ENCODE data around the gene CNTNAP1. TPM values are rescaled to one million over a fixed set of nuclear protein-coding genes. Genes with fewer than 3 reads are reported as not detected.
A peak's percentile ranks its signal among the peaks of the same experiment; 100 is the strongest.

CNTNAP1 gene
- total RNA-seq, 1 donor = 19.2 TPM

- Histone ChIP-seq H3K4me1 (ENCODE audit: insufficient read depth, low read length) (peaks cover 48% of the 10 kb centered on the region), H3K27ac (ENCODE audit: low read depth, low read length) (peak overlapping the region; percentile 80), H3K4me3 (ENCODE audit: insufficient read depth, low read length) (peak overlapping the region; percentile 68), H3K36me3 (ENCODE audit: insufficient read depth, low read length) (no peaks in the 10 kb centered on the region), H2AFZ (ENCODE audit: low read length) (peak overlapping the region; percentile 92), H3K4me2 (ENCODE audit: insufficient read depth, low read length) (peak overlapping the region; percentile 83), H4K20me1 (ENCODE audit: insufficient read depth, low read length) (peaks cover 21% of the 10 kb centered on the region), H3K9me3 (ENCODE audit: low read depth, low read length) (no peaks in the 10 kb centered on the region), H3K27me3 (ENCODE audit: insufficient read depth, low read length) (no peaks in the 10 kb centered on the region), H3K79me2 (ENCODE audit: insufficient read depth, low read length) (peaks cover 21% of the 10 kb centered on the region)
- peak; percentile 67 for TF ChIP-seq CTCF (IDR thresholded peaks at IDR 0.05; ENCODE audit: extremely low read depth, low read depth, low read length)
- peak; percentile 98 for DNase-seq (ENCODE audit: insufficient read length, low spot score, missing footprints)
Observed at GRCh38 chr17:42679492-42680330, 2.6 kb upstream of the CNTNAP1 start.

- H3K4me3 ChIP-seq (ENCODE audit: insufficient read depth, low read length) = peak overlapping the region; percentile 68
- H3K27ac ChIP-seq (ENCODE audit: low read depth, low read length) = peak overlapping the region; percentile 80
- H3K27me3 ChIP-seq (ENCODE audit: insufficient read depth, low read length) = no peaks in the 10 kb centered on the region
- H3K4me2 ChIP-seq (ENCODE audit: insufficient read depth, low read length) = peak overlapping the region; percentile 83
- peaks cover 44% of the 10 kb centered on the region for H3K4me1 ChIP-seq (ENCODE audit: insufficient read depth, low read length)
- peak overlapping the region; percentile 92 for H2AFZ ChIP-seq (ENCODE audit: low read length)
- H3K36me3 ChIP-seq (ENCODE audit: insufficient read depth, low read length) = peaks cover 5% of the 10 kb centered on the region
- TF ChIP-seq CTCF (IDR thresholded peaks at IDR 0.05; ENCODE audit: extremely low read depth, low read depth, low read length) = no peak
- peaks cover 14% of the 10 kb centered on the region for H3K79me2 ChIP-seq (ENCODE audit: insufficient read depth, low read length)
- peaks cover 19% of the 10 kb centered on the region for H4K20me1 ChIP-seq (ENCODE audit: insufficient read depth, low read length)
- H3K9me3 ChIP-seq (ENCODE audit: low read depth, low read length) = no peaks in the 10 kb centered on the region
- DNase-seq (ENCODE audit: insufficient read length, low spot score, missing footprints) = peak; percentile 79
Observed at GRCh38 chr17:42680331-42680808, 2.0 kb upstream of the CNTNAP1 start.

GRCh38 chr17:42682722-42683403, 532 bp downstream of the CNTNAP1 start:
- Histone ChIP-seq H3K27ac (ENCODE audit: low read depth, low read length) (peak overlapping the region; percentile 38), H3K9me3 (ENCODE audit: low read depth, low read length) (no peaks in the 10 kb centered on the region), H3K79me2 (ENCODE audit: insufficient read depth, low read length) (no peaks in the 10 kb centered on the region), H3K4me3 (ENCODE audit: insufficient read depth, low read length) (peak overlapping the region; percentile 82), H3K27me3 (ENCODE audit: insufficient read depth, low read length) (no peaks in the 10 kb centered on the region), H3K4me2 (ENCODE audit: insufficient read depth, low read length) (peak overlapping the region; percentile 89), H2AFZ (ENCODE audit: low read length) (peak overlapping the region; percentile 85), H3K36me3 (ENCODE audit: insufficient read depth, low read length) (peaks cover 5% of the 10 kb centered on the region), H3K4me1 (ENCODE audit: insufficient read depth, low read length) (peaks cover 37% of the 10 kb centered on the region), H4K20me1 (ENCODE audit: insufficient read depth, low read length) (peaks cover 8% of the 10 kb centered on the region)
- TF ChIP-seq CTCF (IDR thresholded peaks at IDR 0.05; ENCODE audit: extremely low read depth, low read depth, low read length) = no peak
- peak; percentile 99 for DNase-seq (ENCODE audit: insufficient read length, low spot score, missing footprints)

All from osteoblast (primary cell).